Iris pigment epithelial cell (primary cell): ENCODE data around the gene PRODH2.

Source experiments
- DNase-seq: peaks from one replicate; pipeline ENCODE4 v3.0.0-alpha.2; 2011; ENCODE audit warnings: low read depth

The PRODH2 gene, protein sequence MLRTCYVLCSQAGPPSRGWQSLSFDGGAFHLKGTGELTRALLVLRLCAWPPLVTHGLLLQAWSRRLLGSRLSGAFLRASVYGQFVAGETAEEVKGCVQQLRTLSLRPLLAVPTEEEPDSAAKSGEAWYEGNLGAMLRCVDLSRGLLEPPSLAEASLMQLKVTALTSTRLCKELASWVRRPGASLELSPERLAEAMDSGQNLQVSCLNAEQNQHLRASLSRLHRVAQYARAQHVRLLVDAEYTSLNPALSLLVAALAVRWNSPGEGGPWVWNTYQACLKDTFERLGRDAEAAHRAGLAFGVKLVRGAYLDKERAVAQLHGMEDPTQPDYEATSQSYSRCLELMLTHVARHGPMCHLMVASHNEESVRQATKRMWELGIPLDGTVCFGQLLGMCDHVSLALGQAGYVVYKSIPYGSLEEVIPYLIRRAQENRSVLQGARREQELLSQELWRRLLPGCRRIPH

DNA sequence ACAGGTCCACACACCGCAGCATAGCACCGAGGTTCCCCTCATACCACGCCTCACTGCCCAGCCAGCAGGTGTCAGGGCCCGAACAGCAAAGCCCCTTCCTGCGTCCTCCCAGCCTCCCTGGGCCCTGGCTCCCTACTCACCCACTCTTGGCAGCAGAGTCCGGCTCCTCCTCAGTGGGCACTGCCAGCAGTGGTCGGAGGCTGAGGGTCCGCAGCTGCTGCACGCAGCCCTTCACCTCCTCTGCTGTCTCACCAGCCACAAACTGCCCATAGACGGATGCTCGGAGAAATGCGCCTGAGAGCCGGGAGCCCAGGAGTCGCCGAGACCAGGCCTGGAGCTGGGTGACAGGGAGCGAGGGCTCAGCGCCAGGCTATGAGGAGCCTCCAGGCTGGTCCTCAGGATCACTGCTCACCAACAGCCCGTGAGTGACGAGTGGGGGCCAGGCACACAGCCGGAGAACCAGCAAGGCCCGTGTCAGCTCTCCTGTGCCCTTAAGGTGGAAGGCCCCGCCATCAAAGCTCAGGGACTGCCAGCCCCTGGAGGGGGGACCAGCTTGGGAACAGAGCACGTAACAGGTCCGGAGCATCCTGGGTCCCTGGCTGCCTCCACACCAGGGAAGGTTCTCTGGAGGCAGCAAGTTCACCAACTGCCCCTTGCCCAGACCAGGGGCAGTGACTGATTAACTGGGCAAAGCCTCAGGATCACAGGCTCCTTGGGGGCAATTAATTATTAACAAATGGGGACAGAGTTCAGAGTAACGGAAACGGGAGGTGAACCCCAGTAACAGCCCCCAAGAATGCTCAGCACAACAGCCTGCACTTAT, at the start of gene PRODH2:
TSS of gene PRODH2 (minus strand) at position 626 of the 823 bp plus-strand sequence. CDS start at position 586, 40 bp downstream.
- DNase-seq = no peak

- DNase-seq = no peak
Observed at GRCh38 chr19:35861640-35862160, 49.1 kb upstream of the PRODH2 start.

DNA sequence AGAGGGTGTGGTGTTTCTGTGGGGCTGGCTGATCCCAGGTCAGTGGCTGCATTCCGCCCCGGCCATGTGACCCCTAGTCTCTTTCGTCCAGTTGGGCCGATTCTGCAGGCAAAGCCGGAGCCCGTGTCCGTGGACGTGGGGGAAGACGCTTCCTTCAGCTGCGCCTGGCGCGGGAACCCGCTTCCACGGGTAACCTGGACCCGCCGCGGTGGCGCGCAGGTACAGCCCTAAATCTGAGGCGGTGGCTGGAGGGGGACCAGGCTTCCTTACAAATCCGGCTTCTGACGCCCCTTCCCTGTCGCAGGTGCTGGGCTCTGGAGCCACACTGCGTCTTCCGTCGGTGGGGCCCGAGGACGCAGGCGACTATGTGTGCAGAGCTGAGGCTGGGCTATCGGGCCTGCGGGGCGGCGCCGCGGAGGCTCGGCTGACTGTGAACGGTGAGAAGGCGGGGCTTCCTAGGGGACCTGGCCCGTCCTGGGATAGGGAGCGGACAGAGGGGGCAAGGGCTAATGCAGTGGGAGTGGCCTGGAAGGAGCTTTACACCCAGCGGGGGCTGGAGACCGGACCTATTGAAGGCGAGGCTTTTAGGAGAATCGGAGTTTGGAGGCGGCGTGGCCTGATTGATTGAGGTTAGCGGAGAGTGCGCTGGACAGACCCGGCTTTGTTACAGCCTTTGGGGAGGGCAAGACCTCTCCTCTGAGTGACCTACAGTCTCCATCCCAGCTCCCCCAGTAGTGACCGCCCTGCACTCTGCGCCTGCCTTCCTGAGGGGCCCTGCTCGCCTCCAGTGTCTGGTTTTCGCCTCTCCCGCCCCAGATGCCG, 48.4 kb upstream of the PRODH2 start:
- DNase-seq = no peak

DNA sequence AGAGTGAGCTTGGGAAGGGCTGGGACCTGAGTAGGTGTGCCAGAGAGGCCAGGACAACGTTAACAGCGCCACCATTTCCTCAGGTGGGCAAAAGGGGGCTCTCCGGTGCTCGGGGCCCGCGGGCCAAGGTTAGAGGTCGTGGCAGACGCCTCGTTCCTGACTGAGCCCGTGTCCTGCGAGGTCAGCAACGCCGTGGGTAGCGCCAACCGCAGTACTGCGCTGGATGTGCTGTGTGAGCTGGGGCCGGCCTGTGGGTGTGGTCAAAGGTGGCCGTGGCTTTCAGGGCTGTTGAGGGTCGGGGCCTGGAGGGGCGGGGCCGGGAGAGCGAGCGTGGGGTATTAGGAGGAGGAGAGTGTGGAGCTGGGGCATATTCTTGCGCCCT, 47.8 kb upstream of the PRODH2 start:
- no peak for DNase-seq

- DNase-seq = no peak
Observed at GRCh38 chr19:35859414-35859813, 46.8 kb upstream of the PRODH2 start.

DNA sequence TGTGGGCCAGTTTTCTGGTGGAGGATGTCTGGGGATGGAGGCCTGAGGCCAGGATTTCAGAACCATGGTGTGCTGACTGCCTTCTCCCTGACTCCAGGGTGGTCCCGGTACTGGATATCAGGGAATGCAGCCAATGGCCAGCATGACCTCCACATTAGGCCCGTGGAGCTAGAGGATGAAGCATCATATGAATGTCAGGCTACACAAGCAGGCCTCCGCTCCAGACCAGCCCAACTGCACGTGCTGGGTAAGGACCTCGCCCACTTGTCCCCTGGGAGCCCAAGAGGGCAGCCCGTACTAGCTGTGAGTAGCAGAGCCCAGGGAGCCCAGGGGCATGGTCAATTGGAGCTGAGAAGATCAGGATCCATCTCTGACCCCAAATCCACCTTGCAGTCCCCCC, 45.7 kb upstream of the PRODH2 start:
- DNase-seq = no peak

DNA sequence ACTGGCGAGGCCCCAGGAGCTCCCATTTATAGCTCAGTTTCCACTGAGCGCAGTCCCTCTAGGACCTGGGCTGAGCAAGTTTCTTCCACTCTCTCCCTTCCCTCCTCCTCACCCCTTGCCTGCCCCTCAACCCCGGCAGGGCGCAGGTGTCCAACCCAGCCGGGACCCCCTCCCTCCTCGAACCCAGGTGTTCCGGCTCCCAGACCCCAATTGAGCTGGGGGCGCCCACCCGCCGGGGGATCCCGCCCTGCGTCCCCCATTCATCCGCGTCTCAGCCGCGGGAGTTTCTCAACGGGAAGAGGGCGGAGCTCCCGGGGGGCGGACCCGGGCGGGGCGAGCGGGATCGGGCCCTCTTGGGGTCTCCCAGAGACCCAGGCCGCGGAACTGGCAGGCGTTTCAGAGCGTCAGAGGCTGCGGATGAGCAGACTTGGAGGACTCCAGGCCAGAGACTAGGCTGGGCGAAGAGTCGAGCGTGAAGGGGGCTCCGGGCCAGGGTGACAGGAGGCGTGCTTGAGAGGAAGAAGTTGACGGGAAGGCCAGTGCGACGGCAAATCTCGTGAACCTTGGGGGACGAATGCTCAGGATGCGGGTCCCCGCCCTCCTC, 44.0 kb upstream of the PRODH2 start, which contains the start of gene KIRREL2:
TSS of gene KIRREL2 (plus strand) at position 366 of the 604 bp plus-strand sequence. CDS start at position 575, 209 bp downstream.
- DNase-seq = no peak

- DNase-seq = no peak
Observed at GRCh38 chr19:35853038-35853756, 40.6 kb upstream of the PRODH2 start.

DNA sequence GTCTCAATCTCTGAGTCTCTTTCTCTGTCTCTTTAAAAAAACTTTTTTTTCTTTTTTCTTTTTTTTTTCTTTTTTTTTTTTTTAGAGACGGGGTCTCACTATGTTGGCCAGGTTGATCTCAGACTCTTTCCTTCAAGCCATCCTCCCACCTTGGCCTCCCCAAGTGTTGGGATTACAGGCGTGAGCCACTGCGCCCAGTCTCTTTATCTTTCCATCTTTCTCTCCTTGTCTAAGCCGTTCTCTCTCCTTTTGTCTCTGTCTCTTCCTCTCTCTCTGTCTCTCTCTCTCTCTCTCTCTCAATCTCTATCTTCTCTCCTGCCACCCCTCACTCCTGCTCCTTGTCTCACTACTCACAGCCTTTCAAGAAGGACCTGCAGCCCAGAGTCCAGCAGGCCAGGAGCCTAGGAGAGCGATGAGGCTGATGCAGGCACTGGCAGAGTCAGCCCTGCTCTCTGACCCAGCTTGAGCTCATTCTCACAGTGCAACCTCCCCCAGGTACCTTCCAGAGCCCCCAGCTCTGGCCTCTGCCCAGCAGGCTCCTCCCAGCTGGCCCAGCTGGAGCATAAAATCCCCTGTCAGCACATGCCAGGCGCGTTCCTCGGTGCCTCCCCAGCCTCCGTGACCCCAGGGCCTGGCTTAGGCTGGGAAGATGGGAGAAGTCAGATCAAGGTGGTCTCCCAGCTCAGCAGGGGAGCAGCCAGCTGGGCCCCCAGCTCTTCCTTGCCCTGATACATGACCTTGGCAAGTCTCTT, 39.6 kb upstream of the PRODH2 start, which contains the start of gene NPHS1:
TSS of gene NPHS1 (minus strand) at position 476 of the 752 bp plus-strand sequence. CDS start 667 bp downstream, outside the sequence.
- no peak for DNase-seq

GRCh38 chr19:35851213-35852028, 38.8 kb upstream of the PRODH2 start:
- DNase-seq = no peak

DNA sequence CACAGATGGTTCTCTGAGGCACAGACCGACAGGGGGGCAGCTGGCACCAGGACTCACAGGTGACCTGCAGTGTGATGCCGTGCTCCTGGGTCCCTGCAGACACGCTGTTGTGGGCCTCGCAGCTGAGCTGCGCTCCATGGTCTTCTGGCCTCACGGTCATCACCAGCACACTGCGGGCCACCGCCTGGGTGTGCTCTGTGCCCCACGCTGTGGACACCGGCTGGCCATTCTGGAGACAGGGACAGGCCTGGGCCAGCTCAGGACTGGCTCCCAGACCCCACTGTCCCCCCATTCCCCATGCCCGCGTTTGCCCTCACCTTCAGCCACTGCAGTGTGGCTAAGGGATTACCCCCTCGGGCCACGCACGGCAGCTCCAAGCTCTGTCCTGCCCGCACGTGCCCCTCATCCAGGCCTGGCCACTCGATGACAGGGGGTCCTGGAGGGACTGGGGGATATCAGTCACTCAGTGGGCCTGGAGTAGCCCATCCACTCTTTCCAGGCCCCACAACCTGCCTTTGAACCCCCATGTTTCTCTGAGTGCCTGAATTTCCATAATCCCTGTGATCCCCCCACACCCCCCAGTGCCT, 36.4 kb upstream of the PRODH2 start:
- no peak for DNase-seq

DNA sequence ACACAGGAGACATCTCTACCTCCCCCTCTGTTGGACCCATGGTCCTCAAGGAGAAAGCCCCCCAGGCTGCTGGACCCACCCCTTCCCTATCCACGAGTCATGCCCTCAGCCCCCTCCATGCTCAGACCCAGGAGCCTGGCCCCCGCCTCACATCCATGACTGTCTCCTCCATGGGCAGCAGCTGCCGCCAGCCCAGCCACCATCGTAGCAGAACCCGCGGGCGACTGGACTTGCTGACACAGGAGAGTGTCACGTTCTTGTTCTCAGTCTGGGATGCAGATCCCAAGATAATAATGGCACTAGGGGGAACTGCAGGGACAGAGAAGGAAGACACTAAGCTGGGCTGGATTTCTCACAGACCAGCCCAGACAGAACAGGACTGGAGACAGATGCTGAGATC, 35.8 kb upstream of the PRODH2 start:
- DNase-seq = no peak

DNA sequence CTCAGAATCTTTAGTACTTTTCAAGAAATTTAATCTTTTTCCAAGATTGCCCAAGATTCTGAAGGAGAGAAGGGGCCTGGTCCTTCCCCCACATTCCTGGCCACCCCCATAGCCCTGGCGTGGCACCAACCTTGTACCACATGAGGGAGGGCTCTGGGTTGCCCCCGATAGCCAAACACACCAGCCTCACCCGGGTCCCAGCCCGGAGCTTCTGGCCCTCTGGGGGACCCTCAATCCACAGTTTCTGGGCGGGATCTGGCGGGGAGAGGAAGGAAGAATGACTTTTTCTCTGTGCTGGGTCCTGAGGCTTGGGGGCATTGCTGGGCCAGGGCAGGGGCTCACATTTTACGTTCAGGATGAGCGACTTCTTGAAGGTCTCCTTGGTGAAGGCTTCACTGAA, 35.3 kb upstream of the PRODH2 start:
- DNase-seq = no peak

DNA sequence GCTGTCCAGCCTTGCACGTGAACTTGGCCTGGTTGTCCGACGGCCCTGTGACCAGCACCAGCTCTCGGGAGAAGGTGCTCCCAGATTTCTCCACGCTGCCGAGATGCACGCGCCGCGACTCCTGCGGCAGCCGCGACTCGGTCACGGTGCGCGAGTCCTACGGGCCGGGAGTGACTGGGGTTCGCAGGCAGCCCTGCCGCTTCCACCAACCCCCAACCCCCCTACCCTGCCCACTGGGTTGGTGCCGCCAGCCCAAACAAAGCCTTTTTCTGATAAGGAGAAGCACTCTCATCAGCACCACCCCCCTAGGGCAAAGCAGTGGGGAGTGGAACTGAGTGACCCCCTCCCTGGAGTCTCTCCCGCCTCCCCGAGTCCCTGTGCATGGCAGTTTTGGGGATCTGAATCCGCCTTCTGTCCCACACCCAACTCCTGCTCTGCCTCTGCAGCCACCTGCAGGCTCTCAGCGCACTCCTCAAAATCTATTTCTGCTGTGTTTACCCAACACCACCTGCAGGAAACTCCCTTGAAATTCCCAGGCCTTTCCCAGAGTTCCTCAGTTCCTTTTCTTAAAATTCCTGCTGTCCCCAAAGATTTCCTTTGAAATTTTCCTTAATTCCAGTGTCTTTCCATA, 33.5 kb upstream of the PRODH2 start:
- DNase-seq = no peak

DNA sequence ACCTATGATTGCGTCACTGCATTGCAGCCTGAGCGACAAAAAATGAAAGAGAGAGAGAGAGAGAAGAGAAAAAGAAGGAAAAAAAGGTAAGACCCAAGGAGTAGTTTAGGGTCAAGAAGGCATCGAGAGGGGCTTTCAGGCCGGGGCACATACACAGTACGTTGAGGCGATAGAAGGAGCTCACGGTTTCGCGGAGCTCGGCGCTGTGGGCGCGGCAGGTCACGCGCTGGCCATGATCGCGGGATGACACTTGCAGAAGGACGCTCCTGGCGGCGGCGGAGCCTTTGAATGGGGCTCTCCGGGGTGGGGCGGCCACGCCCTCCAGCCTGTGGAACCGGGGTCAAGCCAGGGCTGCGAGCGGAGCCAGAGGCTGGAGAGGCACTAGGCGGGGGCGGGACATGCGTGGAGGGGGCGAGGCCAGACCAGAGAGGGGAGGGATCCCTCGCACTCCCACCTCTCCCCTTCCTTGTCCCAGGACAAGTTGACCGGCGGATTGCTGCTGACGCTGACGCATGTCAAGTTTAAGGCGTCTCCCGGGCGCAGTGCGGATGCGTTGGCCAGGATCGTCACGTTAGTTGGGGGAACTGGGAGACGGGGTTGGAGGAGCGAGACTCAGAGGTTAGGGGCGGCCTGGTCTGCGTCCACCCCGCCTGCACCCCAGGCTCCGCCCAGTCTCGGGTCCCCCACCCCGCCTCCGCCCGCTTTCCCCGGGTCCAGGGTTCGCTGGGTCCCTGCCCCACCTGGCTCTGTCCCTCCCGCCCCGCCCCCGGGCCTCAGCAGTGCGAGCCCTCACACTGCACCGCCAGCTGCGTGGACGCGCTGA, 32.8 kb upstream of the PRODH2 start:
- no peak for DNase-seq

DNA sequence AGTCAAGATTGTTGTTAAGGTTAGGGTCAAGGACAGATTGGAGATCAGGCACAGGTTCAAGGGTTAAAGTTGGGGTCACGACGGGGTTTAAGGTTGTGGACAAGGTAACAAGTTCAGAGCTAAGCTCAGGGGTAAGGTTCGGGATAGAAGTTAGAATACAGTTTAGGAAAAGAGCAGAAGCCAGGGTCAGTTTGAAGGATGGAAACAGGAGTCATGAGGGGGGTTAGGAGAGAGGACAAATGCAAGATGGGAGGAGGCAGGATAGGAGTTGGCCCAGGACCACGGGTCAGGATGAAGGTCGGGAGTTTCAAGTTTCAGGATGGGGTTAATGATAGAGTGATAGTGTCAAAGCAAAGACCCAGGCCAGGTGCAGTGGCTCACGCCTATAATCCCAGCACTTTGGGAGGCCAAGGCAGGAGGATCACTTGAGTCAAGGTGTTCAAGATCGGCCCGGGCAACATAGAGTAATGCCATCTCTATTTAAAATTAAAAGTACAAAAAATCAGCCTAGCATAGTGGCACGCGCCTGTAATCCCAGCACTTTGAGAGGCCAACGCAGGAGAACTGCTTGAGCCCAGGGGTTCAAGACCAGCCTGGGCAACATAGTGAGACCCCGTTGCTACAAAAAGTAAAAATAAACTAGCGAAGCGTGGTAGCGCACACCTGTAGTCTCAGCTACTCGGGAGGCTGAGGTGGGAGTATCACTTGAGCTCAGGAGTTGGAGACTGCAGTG, 32.0 kb upstream of the PRODH2 start:
- no peak for DNase-seq
